Measurements from ENCODE around the gene URI1. TPM values are rescaled to one million over a fixed set of nuclear protein-coding genes. Genes with fewer than 3 reads are reported as not detected.
A peak's percentile ranks its signal among the peaks of the same experiment; 100 is the strongest.
"Not testable (repeated sequence)": the region's sequence is repeated elsewhere in the genome, so short reads cannot be mapped to it uniquely, and the experiment has no call there.

The URI1 gene
- total RNA-seq, 4 donors from 2014 or later: 59.1 to 125 (median 67.6) TPM

DNA sequence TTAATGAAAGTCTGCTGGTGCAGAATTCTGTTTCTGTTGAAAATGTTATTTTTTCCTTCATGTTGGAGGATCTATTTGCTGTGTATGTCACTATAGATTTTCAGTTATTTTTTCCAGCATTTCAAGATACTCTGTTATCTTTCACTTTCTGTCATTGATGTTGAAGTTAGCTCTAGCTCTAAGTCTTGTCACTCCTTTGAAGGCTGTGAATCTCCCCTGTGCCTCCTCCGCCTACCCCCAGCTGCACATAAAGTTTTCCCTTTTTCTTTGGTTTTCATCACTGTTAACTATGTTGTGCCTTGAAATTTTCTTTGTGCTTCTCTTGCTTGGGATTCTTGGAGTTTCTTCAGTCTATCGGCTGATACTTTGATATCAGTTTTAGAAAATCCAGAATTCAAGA, 20.8 kb downstream of the URI1 start:
- Histone ChIP-seq H3K36me3 (no peaks in the 10 kb centered on the region), H3K27ac (no peak overlapping the region), H3K9me3 (no peaks in the 10 kb centered on the region), H3K4me3 (no peak overlapping the region), H3K27me3 (no peaks in the 10 kb centered on the region), H3K4me1 (peaks cover 8 to 17% of the 10 kb centered on the region in 2 donors)
- no peak for DNase-seq
- TF ChIP-seq POLR2A (IDR thresholded peaks at IDR 0.05): no peak
- TF ChIP-seq, protein P1, sequence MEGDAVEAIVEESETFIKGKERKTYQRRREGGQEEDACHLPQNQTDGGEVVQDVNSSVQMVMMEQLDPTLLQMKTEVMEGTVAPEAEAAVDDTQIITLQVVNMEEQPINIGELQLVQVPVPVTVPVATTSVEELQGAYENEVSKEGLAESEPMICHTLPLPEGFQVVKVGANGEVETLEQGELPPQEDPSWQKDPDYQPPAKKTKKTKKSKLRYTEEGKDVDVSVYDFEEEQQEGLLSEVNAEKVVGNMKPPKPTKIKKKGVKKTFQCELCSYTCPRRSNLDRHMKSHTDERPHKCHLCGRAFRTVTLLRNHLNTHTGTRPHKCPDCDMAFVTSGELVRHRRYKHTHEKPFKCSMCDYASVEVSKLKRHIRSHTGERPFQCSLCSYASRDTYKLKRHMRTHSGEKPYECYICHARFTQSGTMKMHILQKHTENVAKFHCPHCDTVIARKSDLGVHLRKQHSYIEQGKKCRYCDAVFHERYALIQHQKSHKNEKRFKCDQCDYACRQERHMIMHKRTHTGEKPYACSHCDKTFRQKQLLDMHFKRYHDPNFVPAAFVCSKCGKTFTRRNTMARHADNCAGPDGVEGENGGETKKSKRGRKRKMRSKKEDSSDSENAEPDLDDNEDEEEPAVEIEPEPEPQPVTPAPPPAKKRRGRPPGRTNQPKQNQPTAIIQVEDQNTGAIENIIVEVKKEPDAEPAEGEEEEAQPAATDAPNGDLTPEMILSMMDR (IDR thresholded peaks at IDR 0.05): no peak
- intact Hi-C loops (cut with DNase I; ENCODE audit: low total_unique reads): no loop called here

- intact Hi-C loops (cut with DNase I; ENCODE audit: low total_unique reads): no loop called here
- TF ChIP-seq, protein P1 (IDR thresholded peaks at IDR 0.05): no peak
- TF ChIP-seq POLR2A (IDR thresholded peaks at IDR 0.05): no peak
- peak overlapping the region in 1 of 2 donors; percentile 14 for H3K27ac ChIP-seq
Measured at GRCh38 chr19:29963576-29963975, 21.5 kb downstream of the URI1 start.

GRCh38 chr19:29964171-29964570, 22.1 kb downstream of the URI1 start:
- Histone ChIP-seq H3K27ac (peak overlapping the region in 1 of 2 donors; percentile 14), H3K27me3 (no peaks in the 10 kb centered on the region), H3K36me3 (no peaks in the 10 kb centered on the region), H3K4me1 (peaks cover 8 to 17% of the 10 kb centered on the region in 2 donors), H3K9me3 (no peaks in the 10 kb centered on the region), H3K4me3 (no peak overlapping the region)
- TF ChIP-seq POLR2A (IDR thresholded peaks at IDR 0.05): no peak
- TF ChIP-seq, protein P1 (IDR thresholded peaks at IDR 0.05): no peak
- DNase-seq: no peak
- intact Hi-C loops (cut with DNase I; ENCODE audit: low total_unique reads): no loop called here

More at GRCh38 chr19:29963576-29963975, 21.5 kb downstream of the URI1 start:
- H3K27me3 ChIP-seq: no peaks in the 10 kb centered on the region
- no peak overlapping the region for H3K4me3 ChIP-seq
- no peak for DNase-seq
- peaks cover 8 to 17% of the 10 kb centered on the region in 2 donors for H3K4me1 ChIP-seq
- no peaks in the 10 kb centered on the region for H3K9me3 ChIP-seq
- H3K36me3 ChIP-seq: no peaks in the 10 kb centered on the region

GRCh38 chr19:29965492-29965891, 23.5 kb downstream of the URI1 start:
- no peaks in the 10 kb centered on the region for H3K36me3 ChIP-seq
- H3K27me3 ChIP-seq: no peaks in the 10 kb centered on the region
- no peaks in the 10 kb centered on the region for H3K9me3 ChIP-seq
- DNase-seq: no peak
- H3K27ac ChIP-seq: no peak overlapping the region
- no peak for TF ChIP-seq POLR2A (IDR thresholded peaks at IDR 0.05)
- TF ChIP-seq, protein P1 (IDR thresholded peaks at IDR 0.05): no peak
- peaks cover 13 to 17% of the 10 kb centered on the region in 2 donors for H3K4me1 ChIP-seq
- no peak overlapping the region for H3K4me3 ChIP-seq
- intact Hi-C loops (cut with DNase I; ENCODE audit: low total_unique reads): no loop called here

DNA sequence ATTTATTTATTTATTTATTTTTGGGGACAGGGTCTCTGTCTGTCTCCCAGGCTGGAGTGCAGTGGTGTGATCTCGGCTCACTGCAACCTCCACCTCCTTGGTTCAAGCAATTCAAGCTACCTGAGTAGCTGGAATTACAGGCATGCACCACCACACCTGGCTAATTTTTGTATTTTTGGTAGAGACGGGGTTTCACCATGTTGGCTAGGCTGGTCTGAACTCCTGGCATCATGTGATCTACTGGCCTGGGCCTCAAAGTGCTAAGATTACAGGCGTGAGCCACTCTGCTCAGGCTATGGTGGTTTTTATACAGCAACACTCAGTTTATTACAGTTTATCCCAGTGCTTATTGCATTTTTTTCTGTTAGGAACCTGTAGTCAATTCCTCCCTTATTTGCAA, 24.1 kb downstream of the URI1 start:
- intact Hi-C loops (cut with DNase I; ENCODE audit: low total_unique reads); DNase-seq: not testable (repeated sequence)
- peaks cover 15 to 17% of the 10 kb centered on the region in 2 donors for H3K4me1 ChIP-seq

More for the DNA sequence above, 24.1 kb downstream of the URI1 start:
- not testable (repeated sequence) for H3K36me3 ChIP-seq, H3K9me3 ChIP-seq, H3K27ac ChIP-seq, H3K4me3 ChIP-seq, H3K27me3 ChIP-seq
